ENCODE measurements around the gene LDB2. TPM values are rescaled to one million over a fixed set of nuclear protein-coding genes. Genes with fewer than 3 reads are reported as not detected.
"Not testable (repeated sequence)": the region's sequence is repeated elsewhere in the genome, so short reads cannot be mapped to it uniquely, and the experiment has no call there.

Gene LDB2
- total RNA-seq, 1 experiment from 2014 or later, result not detected

DNA sequence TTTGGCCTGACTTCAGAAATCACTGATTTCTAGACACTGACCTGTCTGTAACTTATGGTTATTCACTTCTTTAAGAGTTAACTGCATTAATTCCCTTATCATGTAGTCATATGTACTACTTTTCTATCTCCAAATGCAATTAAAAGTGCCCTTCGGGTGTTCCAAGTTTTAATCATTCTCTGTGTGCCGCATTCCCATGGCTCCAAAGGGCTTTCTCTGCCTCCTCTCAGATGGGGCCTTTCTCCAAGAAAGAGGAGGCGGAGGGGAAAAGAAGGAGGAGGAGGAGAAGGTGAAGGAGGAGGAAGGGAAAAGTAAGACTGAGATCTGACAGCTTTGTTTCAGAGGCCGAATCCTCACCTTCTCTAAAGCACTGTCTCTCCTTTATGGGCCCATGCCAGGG is 325.8 kb downstream of the LDB2 start:
- no TSS peak for BruUV-seq (replicated peaks)
- Mint-ChIP-seq H3K27me3 (ENCODE audit: unreplicated experiment) (no peaks in the 10 kb centered on the region), H3K4me1 (ENCODE audit: low read depth, unreplicated experiment) (no peaks in the 10 kb centered on the region), H3K9me3 (ENCODE audit: low read depth, unreplicated experiment) (no peaks in the 10 kb centered on the region), H3K27ac (ENCODE audit: unreplicated experiment) (no peak overlapping the region), H3K36me3 (ENCODE audit: insufficient read depth, unreplicated experiment) (no peaks in the 10 kb centered on the region), H3K4me3 (ENCODE audit: low read depth, unreplicated experiment) (no peak overlapping the region)
- intact Hi-C loops (cut with micrococcal nuclease; ENCODE audit: unreplicated experiment), result no loop called here
- CTCF ChIA-PET, result no interaction called here
- TF ChIP-seq, protein P1, sequence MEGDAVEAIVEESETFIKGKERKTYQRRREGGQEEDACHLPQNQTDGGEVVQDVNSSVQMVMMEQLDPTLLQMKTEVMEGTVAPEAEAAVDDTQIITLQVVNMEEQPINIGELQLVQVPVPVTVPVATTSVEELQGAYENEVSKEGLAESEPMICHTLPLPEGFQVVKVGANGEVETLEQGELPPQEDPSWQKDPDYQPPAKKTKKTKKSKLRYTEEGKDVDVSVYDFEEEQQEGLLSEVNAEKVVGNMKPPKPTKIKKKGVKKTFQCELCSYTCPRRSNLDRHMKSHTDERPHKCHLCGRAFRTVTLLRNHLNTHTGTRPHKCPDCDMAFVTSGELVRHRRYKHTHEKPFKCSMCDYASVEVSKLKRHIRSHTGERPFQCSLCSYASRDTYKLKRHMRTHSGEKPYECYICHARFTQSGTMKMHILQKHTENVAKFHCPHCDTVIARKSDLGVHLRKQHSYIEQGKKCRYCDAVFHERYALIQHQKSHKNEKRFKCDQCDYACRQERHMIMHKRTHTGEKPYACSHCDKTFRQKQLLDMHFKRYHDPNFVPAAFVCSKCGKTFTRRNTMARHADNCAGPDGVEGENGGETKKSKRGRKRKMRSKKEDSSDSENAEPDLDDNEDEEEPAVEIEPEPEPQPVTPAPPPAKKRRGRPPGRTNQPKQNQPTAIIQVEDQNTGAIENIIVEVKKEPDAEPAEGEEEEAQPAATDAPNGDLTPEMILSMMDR (IDR thresholded peaks at IDR 0.05; ENCODE audit: unreplicated experiment), result no peak
- no peak for DNase-seq

DNA sequence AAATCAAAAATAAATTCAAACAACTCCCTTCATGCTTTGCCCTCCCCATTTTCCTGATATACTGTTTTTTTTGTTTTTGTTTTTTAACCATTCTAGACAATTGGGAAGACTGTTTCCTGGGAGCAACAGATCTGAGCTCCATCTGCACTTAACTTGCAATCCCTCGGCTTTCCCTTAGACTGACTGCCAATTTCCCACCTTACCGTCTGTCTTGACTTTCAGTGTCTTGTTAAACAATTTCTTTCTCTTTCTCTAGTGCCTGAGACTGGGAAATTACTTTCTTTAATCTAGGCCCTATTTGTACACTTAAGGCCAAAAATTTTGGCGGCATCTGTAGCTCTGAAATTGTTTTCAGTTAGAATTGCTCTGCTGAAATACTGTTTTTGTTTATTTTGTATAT is 326.3 kb downstream of the LDB2 start:
- intact Hi-C loops (cut with micrococcal nuclease; ENCODE audit: unreplicated experiment), result no loop called here
- Mint-ChIP-seq H3K4me3 (ENCODE audit: low read depth, unreplicated experiment) (no peak overlapping the region), H3K36me3 (ENCODE audit: insufficient read depth, unreplicated experiment) (no peaks in the 10 kb centered on the region), H3K27ac (ENCODE audit: unreplicated experiment) (no peak overlapping the region), H3K9me3 (ENCODE audit: low read depth, unreplicated experiment) (no peaks in the 10 kb centered on the region), H3K4me1 (ENCODE audit: low read depth, unreplicated experiment) (no peaks in the 10 kb centered on the region), H3K27me3 (ENCODE audit: unreplicated experiment) (no peaks in the 10 kb centered on the region)
- TF ChIP-seq, protein P1 (IDR thresholded peaks at IDR 0.05; ENCODE audit: unreplicated experiment), result no peak
- no peak for DNase-seq
- no TSS peak for BruUV-seq (replicated peaks)
- CTCF ChIA-PET, result no interaction called here

DNA sequence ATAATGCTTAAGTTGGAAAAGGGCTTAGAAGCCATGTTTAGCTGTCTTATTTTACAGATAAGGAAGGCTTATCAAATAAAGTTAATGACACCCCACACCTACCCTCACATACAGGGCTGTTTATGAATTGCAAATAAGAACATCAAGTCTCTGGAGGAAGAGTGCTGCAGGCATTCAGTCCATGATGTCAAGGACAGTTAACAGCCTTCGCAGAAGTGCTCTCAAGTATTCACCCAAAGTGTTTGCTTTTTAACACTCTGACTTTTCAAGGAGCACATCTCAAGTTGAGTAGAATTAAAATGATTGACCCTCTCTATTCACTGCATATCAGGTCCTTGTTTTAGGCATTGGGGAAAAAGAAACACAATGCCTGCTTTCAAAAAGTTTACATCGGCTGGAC is 328.7 kb downstream of the LDB2 start:
- CTCF ChIA-PET, result no interaction called here
- H3K36me3 Mint-ChIP-seq (ENCODE audit: insufficient read depth, unreplicated experiment), result no peaks in the 10 kb centered on the region
- no peak overlapping the region for H3K27ac Mint-ChIP-seq (ENCODE audit: unreplicated experiment)
- H3K9me3 Mint-ChIP-seq (ENCODE audit: low read depth, unreplicated experiment), result no peaks in the 10 kb centered on the region
- BruUV-seq (replicated peaks), result no TSS peak
- no peaks in the 10 kb centered on the region for H3K27me3 Mint-ChIP-seq (ENCODE audit: unreplicated experiment)
- no peak overlapping the region for H3K4me3 Mint-ChIP-seq (ENCODE audit: low read depth, unreplicated experiment)
- TF ChIP-seq, protein P1 (IDR thresholded peaks at IDR 0.05; ENCODE audit: unreplicated experiment), result no peak
- no peak for DNase-seq
- intact Hi-C loops (cut with micrococcal nuclease; ENCODE audit: unreplicated experiment), result no loop called here
- H3K4me1 Mint-ChIP-seq (ENCODE audit: low read depth, unreplicated experiment), result no peaks in the 10 kb centered on the region

DNA sequence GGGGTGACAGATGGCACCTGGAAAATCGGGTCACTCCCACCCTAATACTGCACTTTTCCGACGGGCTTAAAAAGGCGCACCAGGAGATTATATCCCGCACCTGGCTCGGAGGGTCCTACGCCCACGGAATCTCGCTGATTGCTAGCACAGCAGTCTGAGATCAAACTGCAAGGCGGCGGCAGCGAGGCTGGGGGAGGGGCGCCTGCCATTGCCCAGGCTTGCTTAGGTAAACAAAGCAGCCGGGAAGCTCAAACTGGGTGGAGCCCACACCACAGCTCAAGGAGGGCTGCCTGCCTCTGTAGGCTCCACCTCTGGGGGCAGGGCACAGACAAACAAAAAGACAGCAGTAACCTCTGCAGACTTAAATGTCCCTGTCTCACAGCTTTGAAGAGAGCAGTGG is 341.1 kb downstream of the LDB2 start:
- H3K9me3 Mint-ChIP-seq (ENCODE audit: low read depth, unreplicated experiment); H3K4me3 Mint-ChIP-seq (ENCODE audit: low read depth, unreplicated experiment); CTCF ChIA-PET; BruUV-seq (replicated peaks); H3K27ac Mint-ChIP-seq (ENCODE audit: unreplicated experiment); DNase-seq; intact Hi-C loops (cut with micrococcal nuclease; ENCODE audit: unreplicated experiment); H3K36me3 Mint-ChIP-seq (ENCODE audit: insufficient read depth, unreplicated experiment); H3K4me1 Mint-ChIP-seq (ENCODE audit: low read depth, unreplicated experiment); H3K27me3 Mint-ChIP-seq (ENCODE audit: unreplicated experiment): not testable (repeated sequence)

DNA sequence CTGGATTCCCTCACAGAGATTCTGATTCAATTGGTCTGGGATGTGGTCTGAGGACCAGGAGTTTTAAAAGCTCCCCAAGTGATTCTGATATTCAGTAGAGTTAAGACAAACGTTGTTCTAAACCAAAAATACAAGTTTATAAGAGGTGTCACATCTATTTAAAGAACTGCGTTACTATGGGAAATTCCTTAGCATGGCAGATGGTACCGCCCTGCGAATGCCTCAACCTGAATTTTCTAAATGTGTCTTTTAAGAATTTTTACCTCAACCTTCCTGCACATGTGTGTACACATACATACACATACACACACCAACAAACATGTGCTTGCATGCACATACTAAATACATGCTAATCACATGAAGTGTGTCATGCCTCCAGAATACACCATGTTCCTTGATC is 343.3 kb downstream of the LDB2 start:
- DNase-seq, result no peak
- Mint-ChIP-seq H3K27ac (ENCODE audit: unreplicated experiment) (no peak overlapping the region), H3K36me3 (ENCODE audit: insufficient read depth, unreplicated experiment) (no peaks in the 10 kb centered on the region), H3K9me3 (ENCODE audit: low read depth, unreplicated experiment) (peaks cover 5% of the 10 kb centered on the region), H3K4me3 (ENCODE audit: low read depth, unreplicated experiment) (no peak overlapping the region), H3K27me3 (ENCODE audit: unreplicated experiment) (no peaks in the 10 kb centered on the region), H3K4me1 (ENCODE audit: low read depth, unreplicated experiment) (no peaks in the 10 kb centered on the region)
- CTCF ChIA-PET, result no interaction called here
- intact Hi-C loops (cut with micrococcal nuclease; ENCODE audit: unreplicated experiment), result no loop called here
- TF ChIP-seq, protein P1 (IDR thresholded peaks at IDR 0.05; ENCODE audit: unreplicated experiment), result no peak
- no TSS peak for BruUV-seq (replicated peaks)

All from Calu3 (cell line).